HG03139 (cell line): ENCODE measurements around the gene ALDH2.
"Not testable (repeated sequence)": the region's sequence is repeated elsewhere in the genome, so short reads cannot be mapped to it uniquely, and the experiment has no call there.

Experiments used
- ATAC-seq: cut with Tn5 transposase; IDR thresholded peaks from one replicate; pipeline ENCODE4 v1.9.1; 2021; ENCODE audit not compliant: unreplicated experiment

The ALDH2 gene

GRCh38 chr12:111766608-111767361 is at the start of gene ALDH2:
Gene ALDH2, plus strand, starts transcription at chr12:111766933. Its CDS starts 50 bp downstream, at chr12:111766983.
- no peak for ATAC-seq

- ATAC-seq: not testable (repeated sequence)
Observed at GRCh38 chr12:111719316-111719715, 47.4 kb upstream of the ALDH2 start.

GRCh38 chr12:111720457-111720856 is 46.3 kb upstream of the ALDH2 start:
- no peak for ATAC-seq

- not testable (repeated sequence) for ATAC-seq
Observed at GRCh38 chr12:111723646-111724360, 42.9 kb upstream of the ALDH2 start.

- ATAC-seq: no peak
Observed at GRCh38 chr12:111728795-111729194, 37.9 kb upstream of the ALDH2 start.

GRCh38 chr12:111730420-111730819 is 36.3 kb upstream of the ALDH2 start:
- ATAC-seq: no peak

GRCh38 chr12:111732786-111733185 is 33.9 kb upstream of the ALDH2 start:
- ATAC-seq: no peak

- ATAC-seq: no peak
Observed at GRCh38 chr12:111733340-111733915, 33.3 kb upstream of the ALDH2 start.

- ATAC-seq: not testable (repeated sequence)
Observed at GRCh38 chr12:111739524-111739923, 27.2 kb upstream of the ALDH2 start.

- no peak for ATAC-seq
Observed at GRCh38 chr12:111741235-111741812, 25.4 kb upstream of the ALDH2 start.

GRCh38 chr12:111745211-111745610 is 21.5 kb upstream of the ALDH2 start:
- no peak for ATAC-seq

- ATAC-seq: no peak
Observed at GRCh38 chr12:111747333-111747732, 19.4 kb upstream of the ALDH2 start.

GRCh38 chr12:111748151-111748672 is 18.5 kb upstream of the ALDH2 start:
- ATAC-seq: no peak

GRCh38 chr12:111748867-111749266 is 17.9 kb upstream of the ALDH2 start:
- ATAC-seq: no peak

GRCh38 chr12:111749391-111749790 is 17.3 kb upstream of the ALDH2 start:
- no peak for ATAC-seq

- no peak for ATAC-seq
Observed at GRCh38 chr12:111753144-111753881, 13.4 kb upstream of the ALDH2 start.

- no peak for ATAC-seq
Observed at GRCh38 chr12:111754671-111755070, 12.1 kb upstream of the ALDH2 start.

- no peak for ATAC-seq
Observed at GRCh38 chr12:111756196-111756595, 10.5 kb upstream of the ALDH2 start.

GRCh38 chr12:111756681-111757080 is 10.1 kb upstream of the ALDH2 start:
- no peak for ATAC-seq

GRCh38 chr12:111757361-111758119 is 9.2 kb upstream of the ALDH2 start:
- no peak for ATAC-seq
